ENCODE data around the gene ARHGAP44.

GRCh38 chr17:12909046-12909445 lies 119.7 kb downstream of the ARHGAP44 start:
- TF ChIP-seq SUZ12 (IDR thresholded peaks at IDR 0.05; ENCODE audit: extremely low read depth, insufficient read depth, insufficient read length): no peak
- no peak for TF ChIP-seq YY1 (IDR thresholded peaks at IDR 0.05; ENCODE audit: insufficient read depth, insufficient read length)
